GM12865 (cell line): ENCODE data around the gene ZNRF1.

ENCODE experiments used
- DNase-seq: peaks from one replicate; pipeline ENCODE4 v3.0.0; 2010; ENCODE audit warnings: low read depth
- H3K4me3 ChIP-seq: 2 replicates; pipeline ENCODE4 v1.5.1; 2011; ENCODE audit warnings: mild to moderate bottlenecking, low read depth, low read length, control low read depth
- CTCF ChIP-seq: IDR thresholded peaks from 2 replicates; pipeline ENCODE4 v1.5.1; 2011; ENCODE audit warnings: low read length, control low read depth, low read depth, inconsistent platforms; ENCODE audit not compliant: insufficient read depth; ENCODE audit errors: missing control alignments

Gene ZNRF1

GRCh38 chr16:74991268-74991592 is 7.6 kb upstream of the ZNRF1 start:
- DNase-seq, result no peak
- no peak overlapping the region for H3K4me3 ChIP-seq
- TF ChIP-seq CTCF, result no peak

- DNase-seq, result no peak
- H3K4me3 ChIP-seq, result no peak overlapping the region
- no peak for TF ChIP-seq CTCF
Observed at GRCh38 chr16:74991593-74992403, 7.0 kb upstream of the ZNRF1 start.

- TF ChIP-seq CTCF, result no peak
- DNase-seq, result no peak
- H3K4me3 ChIP-seq, result no peak overlapping the region
Observed at GRCh38 chr16:74995986-74996385, 2.8 kb upstream of the ZNRF1 start.

GRCh38 chr16:74997042-74997491 is 1.8 kb upstream of the ZNRF1 start:
- TF ChIP-seq CTCF, result no peak
- no peak for DNase-seq
- no peak overlapping the region for H3K4me3 ChIP-seq

GRCh38 chr16:74999219-74999608 is 390 bp downstream of the ZNRF1 start:
- DNase-seq, result peak; percentile 31
- peak overlapping the region; percentile 84 for H3K4me3 ChIP-seq
- no peak for TF ChIP-seq CTCF

- peak; percentile 70 for DNase-seq
- no peak for TF ChIP-seq CTCF
- peak overlapping the region; percentile 84 for H3K4me3 ChIP-seq
Observed at GRCh38 chr16:74999609-75000480, 1.0 kb downstream of the ZNRF1 start.
